Hematopoietic multipotent progenitor cell treated with erythropoietin and hydrocortisone succinate and interleukin-3 and kit ligand, for 8 days (in vitro differentiated cells): ENCODE results near the gene DCBLD1.
A peak's percentile ranks its signal among the peaks of the same experiment; 100 is the strongest.
"Not testable (repeated sequence)": the region's sequence is repeated elsewhere in the genome, so short reads cannot be mapped to it uniquely, and the experiment has no call there.

Experiments
- DNase-seq: peaks from one replicate; pipeline ENCODE4 v3.0.0-alpha.2; 2015

DCBLD1 gene

GRCh38 chr6:117482240-117483003, at the start of gene DCBLD1:
TSS of gene DCBLD1 (plus strand) at chr6:117482674. CDS start at chr6:117482782, 108 bp downstream.
- DNase-seq = peak; percentile 63

DNA sequence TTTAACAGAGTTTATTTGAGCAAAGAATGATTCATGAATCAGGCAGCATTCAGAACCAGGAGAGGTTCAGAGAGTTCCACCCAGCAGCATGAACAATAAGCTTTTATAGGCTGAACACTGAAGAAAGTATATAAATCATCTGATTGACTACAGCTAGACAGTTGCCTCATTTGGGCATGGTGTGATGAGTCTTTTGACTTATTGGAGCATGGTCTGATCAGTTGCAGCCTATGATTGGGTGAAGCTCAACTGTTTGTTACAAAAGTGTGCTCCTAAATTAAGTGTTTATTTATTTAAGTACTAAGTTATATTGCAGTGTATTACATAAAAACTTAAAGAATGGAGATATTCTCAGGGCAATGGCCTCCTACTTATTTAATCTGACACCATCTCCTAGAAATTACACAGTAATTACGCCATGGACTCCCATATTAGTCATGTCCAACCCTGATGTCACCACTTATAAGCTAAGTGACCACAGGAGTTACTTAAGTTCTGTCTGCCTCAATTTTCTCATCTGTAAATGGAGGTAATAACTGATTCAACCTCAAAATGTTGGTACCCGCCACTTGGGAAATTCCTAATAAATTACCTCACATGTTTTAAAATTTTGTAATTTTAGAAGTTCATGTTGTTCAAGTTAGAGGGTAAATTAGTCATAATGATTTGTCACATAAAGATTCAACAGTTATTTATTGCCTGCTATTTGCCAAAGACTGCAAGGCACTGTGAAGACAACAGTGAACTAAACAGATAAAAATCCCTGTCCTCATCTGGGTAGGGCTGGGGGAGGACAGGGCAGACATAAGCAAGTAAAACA, 41.6 kb upstream of the DCBLD1 start:
- no peak for DNase-seq

DNA sequence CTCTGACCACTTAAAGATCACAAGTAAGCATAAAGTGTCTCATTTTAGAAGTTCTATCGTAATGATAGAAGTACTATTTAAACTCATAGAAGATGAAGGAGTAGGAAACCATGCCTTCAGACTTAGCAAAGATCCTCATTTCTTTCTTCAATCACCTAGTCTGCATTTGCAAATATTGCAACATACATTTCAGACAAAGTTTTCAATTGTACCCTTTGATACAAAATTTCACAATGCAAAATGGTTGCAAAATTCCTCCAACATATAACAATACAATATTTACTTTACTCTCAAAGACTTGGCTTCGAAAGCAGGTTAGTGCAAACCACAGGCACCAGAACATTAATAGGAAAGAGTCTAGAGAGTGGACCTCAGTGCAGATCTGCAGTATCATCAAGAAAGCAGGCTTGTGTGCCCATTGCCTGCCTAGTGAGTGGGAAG, 40.6 kb upstream of the DCBLD1 start:
- no peak for DNase-seq

GRCh38 chr6:117442313-117442712, 40.2 kb upstream of the DCBLD1 start:
- DNase-seq = not testable (repeated sequence)

- DNase-seq = no peak
Measured at GRCh38 chr6:117444600-117444999, 37.9 kb upstream of the DCBLD1 start.

- no peak for DNase-seq
Measured at GRCh38 chr6:117446861-117447260, 35.6 kb upstream of the DCBLD1 start.

GRCh38 chr6:117448011-117448410, 34.5 kb upstream of the DCBLD1 start:
- no peak for DNase-seq

GRCh38 chr6:117448732-117449485, 33.6 kb upstream of the DCBLD1 start:
- DNase-seq = no peak

GRCh38 chr6:117449549-117450439, 32.7 kb upstream of the DCBLD1 start:
- peak; percentile 69 for DNase-seq

GRCh38 chr6:117451671-117452070, 30.8 kb upstream of the DCBLD1 start:
- DNase-seq = no peak

DNA sequence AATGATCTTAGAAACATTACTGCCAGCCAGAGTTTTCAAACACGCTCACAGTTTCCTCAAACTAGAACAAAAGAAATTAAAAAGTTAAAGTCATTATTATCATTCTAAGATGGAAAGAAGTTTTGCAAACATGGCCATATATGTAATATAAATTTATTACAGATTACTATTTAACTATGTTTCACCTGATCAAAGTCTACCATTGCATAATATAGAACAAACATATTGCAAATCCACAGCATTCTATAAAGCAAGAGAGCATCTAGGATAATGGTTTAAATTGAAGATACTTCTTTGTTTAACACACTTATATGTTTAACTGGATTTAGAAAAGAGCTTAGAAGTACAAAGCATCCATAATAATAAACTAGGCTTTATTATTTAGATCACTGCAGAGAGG, 26.2 kb upstream of the DCBLD1 start:
- DNase-seq = no peak

GRCh38 chr6:117456998-117457397, 25.5 kb upstream of the DCBLD1 start:
- DNase-seq = no peak

GRCh38 chr6:117459204-117459944, 23.1 kb upstream of the DCBLD1 start:
- DNase-seq = no peak

GRCh38 chr6:117463762-117464665, 18.5 kb upstream of the DCBLD1 start:
- DNase-seq = no peak

- no peak for DNase-seq
Measured at GRCh38 chr6:117464700-117465099, 17.8 kb upstream of the DCBLD1 start.

DNA sequence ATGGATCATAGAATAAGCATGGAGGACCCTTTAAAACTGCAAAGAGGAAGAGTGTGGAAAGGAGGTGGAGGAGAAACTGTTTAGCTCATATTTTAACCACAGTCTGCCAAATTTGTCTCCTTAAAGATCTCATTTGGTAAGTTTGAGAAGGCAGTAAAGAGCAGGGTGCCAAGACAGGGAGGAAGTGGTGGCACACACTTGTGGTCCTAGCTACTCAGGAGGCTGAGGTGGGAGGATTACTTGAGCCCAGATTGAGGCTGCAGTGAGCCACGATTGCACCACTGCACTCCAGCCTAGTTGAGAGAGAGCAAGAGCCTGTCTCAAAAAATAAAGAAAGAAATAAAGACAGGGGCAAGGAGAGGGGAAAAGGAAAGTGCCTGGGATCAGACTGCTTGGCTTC, 16.8 kb upstream of the DCBLD1 start:
- no peak for DNase-seq

DNA sequence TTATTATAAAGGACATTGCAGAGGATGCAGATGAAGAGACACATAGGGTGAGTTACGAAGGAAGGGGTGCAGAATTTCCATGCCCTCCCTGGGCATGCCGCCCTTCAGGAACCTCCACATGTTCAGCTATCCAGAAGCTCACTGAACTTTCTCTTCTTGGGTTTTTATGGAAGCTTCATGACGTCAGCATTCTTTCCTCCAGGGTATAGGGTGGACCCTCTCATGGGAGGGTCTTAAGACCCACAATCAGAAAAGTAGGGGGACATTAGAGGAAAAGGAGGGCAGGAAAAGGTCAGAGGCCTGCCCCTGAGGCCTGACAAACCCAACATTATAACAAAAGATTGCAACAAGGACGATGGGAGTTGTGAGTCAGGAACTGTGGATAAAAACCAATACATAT, 14.6 kb upstream of the DCBLD1 start:
- no peak for DNase-seq

DNA sequence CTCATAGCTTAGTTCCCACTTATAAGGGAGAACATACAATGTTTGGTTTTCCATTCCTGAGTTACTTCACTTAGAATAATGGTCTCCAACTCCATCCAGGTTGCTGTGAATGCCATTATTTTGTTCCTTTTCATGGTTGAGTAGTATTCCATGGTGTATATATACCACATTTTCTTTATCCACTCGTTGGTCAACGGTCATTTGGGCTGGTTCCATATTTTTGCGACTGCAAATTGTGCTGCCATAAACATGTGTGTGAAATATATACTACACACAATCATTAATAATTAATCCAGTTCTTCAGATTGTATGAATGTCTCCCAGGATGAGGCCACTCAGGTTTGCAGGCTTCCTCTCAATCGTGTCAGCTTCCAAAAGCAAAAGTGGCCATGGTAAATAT, 13.9 kb upstream of the DCBLD1 start:
- DNase-seq = not testable (repeated sequence)

- no peak for DNase-seq
Measured at GRCh38 chr6:117469356-117469755, 13.1 kb upstream of the DCBLD1 start.

GRCh38 chr6:117469791-117470190, 12.7 kb upstream of the DCBLD1 start:
- no peak for DNase-seq
